ENCODE measurements around the gene RASAL1.

Gene RASAL1

DNA sequence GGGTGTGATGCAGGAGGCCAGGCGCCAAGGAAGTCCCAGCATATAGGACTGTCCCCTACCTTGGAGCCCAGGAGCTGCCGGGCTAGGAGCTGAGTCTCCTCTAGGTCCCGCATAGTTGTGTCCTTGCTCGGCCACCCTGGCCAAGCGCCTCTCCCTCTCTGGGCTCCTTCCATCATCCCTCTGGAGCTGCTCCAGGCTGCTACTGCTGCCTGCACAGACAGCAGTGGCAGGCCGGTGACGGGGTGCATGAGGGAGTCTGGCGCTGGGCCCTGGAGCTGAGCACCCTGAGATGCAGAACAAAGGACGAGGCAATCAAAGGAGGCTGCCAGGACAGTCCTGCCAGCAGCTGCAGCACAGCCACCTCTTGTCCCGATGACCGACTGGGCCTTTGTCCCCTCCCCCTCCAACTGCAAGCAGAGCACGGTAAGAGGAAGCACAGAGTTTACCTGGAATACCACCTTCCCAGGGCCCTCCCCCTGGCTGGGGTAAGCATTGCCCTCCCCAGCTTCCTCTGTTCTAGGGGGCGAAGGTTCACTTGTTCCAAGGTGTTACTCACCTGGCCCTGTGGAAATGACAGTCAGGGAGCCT, 68.7 kb downstream of the RASAL1 start:
- TF ChIP-seq, protein P1, sequence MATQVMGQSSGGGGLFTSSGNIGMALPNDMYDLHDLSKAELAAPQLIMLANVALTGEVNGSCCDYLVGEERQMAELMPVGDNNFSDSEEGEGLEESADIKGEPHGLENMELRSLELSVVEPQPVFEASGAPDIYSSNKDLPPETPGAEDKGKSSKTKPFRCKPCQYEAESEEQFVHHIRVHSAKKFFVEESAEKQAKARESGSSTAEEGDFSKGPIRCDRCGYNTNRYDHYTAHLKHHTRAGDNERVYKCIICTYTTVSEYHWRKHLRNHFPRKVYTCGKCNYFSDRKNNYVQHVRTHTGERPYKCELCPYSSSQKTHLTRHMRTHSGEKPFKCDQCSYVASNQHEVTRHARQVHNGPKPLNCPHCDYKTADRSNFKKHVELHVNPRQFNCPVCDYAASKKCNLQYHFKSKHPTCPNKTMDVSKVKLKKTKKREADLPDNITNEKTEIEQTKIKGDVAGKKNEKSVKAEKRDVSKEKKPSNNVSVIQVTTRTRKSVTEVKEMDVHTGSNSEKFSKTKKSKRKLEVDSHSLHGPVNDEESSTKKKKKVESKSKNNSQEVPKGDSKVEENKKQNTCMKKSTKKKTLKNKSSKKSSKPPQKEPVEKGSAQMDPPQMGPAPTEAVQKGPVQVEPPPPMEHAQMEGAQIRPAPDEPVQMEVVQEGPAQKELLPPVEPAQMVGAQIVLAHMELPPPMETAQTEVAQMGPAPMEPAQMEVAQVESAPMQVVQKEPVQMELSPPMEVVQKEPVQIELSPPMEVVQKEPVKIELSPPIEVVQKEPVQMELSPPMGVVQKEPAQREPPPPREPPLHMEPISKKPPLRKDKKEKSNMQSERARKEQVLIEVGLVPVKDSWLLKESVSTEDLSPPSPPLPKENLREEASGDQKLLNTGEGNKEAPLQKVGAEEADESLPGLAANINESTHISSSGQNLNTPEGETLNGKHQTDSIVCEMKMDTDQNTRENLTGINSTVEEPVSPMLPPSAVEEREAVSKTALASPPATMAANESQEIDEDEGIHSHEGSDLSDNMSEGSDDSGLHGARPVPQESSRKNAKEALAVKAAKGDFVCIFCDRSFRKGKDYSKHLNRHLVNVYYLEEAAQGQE (IDR thresholded peaks at IDR 0.05; ENCODE audit: low read depth), result no peak
- no peak for TF ChIP-seq EGR1 (IDR thresholded peaks at IDR 0.05)
- no peak for TF ChIP-seq EP300 (IDR thresholded peaks at IDR 0.05; ENCODE audit: borderline replicate concordance)
- TF ChIP-seq NFIC (IDR thresholded peaks at IDR 0.05), result no peak
- no peak for TF ChIP-seq TCF12 (IDR thresholded peaks at IDR 0.05; ENCODE audit: low read depth)
- TF ChIP-seq CREB1 (IDR thresholded peaks at IDR 0.05; ENCODE audit: low read depth), result no peak
- no peak for TF ChIP-seq FOXM1 (IDR thresholded peaks at IDR 0.05; ENCODE audit: borderline replicate concordance, low read depth)
- no peak for TF ChIP-seq ZBTB7A (IDR thresholded peaks at IDR 0.05; ENCODE audit: low read depth)
- TF ChIP-seq, protein P2, sequence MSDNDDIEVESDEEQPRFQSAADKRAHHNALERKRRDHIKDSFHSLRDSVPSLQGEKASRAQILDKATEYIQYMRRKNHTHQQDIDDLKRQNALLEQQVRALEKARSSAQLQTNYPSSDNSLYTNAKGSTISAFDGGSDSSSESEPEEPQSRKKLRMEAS (IDR thresholded peaks at IDR 0.05), result no peak
- no peak for TF ChIP-seq TEAD4 (IDR thresholded peaks at IDR 0.05)
- TF ChIP-seq TAF1 (IDR thresholded peaks at IDR 0.05; ENCODE audit: low read depth), result no peak
- TF ChIP-seq RAD21 (IDR thresholded peaks at IDR 0.05; ENCODE audit: low read depth), result no peak
- TF ChIP-seq CEBPB (IDR thresholded peaks at IDR 0.05), result no peak
- TF ChIP-seq, protein P3, sequence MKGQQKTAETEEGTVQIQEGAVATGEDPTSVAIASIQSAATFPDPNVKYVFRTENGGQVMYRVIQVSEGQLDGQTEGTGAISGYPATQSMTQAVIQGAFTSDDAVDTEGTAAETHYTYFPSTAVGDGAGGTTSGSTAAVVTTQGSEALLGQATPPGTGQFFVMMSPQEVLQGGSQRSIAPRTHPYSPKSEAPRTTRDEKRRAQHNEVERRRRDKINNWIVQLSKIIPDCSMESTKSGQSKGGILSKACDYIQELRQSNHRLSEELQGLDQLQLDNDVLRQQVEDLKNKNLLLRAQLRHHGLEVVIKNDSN (IDR thresholded peaks at IDR 0.05), result no peak
- TF ChIP-seq YY1 (IDR thresholded peaks at IDR 0.05; ENCODE audit: low read depth), result no peak

DNA sequence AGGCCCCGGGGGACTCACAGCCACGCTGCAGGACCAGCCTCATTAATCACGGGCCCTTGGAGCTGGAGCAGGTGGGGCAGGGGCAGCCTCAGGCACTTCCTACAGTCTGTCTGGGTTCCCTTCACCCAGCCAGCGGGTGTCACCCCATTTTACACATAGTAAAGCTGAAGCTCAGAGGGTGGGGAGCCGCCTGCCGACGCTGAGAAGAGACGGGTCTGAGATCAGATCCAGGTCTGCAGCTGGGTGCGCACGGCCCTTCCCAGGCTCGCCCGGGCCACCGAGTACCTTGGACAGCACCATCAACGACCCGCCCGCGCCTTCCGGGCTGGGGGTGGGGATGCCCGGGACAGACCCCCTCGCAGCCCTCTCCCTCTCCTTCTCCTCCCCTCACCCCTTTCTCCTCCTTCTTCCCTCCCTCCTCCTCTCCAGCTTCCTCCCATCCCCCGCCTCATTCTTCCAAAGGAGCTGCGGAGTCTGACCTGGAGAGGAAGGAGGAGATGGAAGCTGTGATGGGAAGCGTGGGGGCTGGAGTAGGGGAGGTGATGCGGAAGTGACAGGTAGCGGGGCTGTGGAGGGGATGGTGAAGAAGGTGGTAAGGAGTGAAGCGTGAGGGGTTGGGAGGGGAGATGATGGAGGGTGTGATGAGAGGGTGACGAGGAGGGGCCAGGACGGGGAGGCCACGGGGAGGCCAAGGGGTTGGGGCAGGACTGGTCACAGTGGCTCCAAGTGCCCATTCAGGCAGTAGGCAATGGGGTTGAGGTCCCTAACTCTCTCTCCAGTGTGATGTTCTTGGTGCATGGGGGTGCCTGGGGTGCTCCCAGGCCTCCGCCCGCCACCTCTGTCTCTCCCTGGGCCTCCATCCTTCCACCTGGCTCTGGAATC, 70.2 kb downstream of the RASAL1 start:
- TF ChIP-seq, protein P3 (IDR thresholded peaks at IDR 0.05), result no peak
- TF ChIP-seq CEBPB (IDR thresholded peaks at IDR 0.05) (no peak), TCF12 (IDR thresholded peaks at IDR 0.05; ENCODE audit: low read depth) (no peak), RAD21 (IDR thresholded peaks at IDR 0.05; ENCODE audit: low read depth) (no peak), ZBTB7A (IDR thresholded peaks at IDR 0.05; ENCODE audit: low read depth) (peak; percentile 94), TEAD4 (IDR thresholded peaks at IDR 0.05) (no peak), YY1 (IDR thresholded peaks at IDR 0.05; ENCODE audit: low read depth) (0 out of 2 replicates have a peak, but pooled peaks have one; percentile 22), TAF1 (IDR thresholded peaks at IDR 0.05; ENCODE audit: low read depth) (no peak), EGR1 (IDR thresholded peaks at IDR 0.05) (peak; percentile 80), CREB1 (IDR thresholded peaks at IDR 0.05; ENCODE audit: low read depth) (no peak)
- TF ChIP-seq, protein P1 (IDR thresholded peaks at IDR 0.05; ENCODE audit: low read depth), result peak; percentile 98
- TF ChIP-seq, protein P2 (IDR thresholded peaks at IDR 0.05), result no peak

DNA sequence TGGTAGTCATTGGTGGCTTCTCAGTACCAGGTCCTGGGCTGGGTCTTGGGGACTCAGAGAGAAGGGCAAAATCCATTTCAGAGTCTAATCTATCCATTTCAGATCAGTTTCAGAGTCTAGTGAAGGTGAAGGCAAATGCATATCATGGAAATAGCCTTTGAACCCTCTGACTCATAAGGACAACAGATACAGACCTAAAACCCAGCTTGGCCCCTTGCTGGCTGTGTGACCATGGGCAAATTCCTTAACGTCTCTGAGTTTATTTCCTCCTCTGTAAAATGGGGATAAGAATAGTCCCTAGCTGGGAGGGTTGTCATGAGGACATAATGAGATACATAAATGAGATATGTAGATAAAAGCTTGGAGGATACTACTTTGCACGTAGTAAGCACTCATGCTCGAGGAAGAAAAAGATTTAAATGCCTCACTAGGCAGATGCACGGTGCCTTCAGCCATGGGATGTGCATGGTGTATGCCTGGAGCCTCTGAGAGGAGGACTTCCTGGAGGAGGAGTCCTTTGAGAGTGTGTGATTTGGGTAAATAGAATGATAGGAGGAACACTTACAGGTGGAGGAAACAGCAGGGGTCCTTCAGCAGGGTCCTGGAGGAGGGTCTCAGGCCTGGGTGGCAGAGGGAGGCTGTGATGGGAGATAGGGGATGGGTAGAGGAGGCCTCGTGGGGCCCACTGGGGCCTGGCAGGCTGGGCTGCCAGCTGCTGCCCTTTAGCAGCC, 71.0 kb downstream of the RASAL1 start:
- TF ChIP-seq YY1 (IDR thresholded peaks at IDR 0.05; ENCODE audit: low read depth), result no peak
- TF ChIP-seq EP300 (IDR thresholded peaks at IDR 0.05; ENCODE audit: borderline replicate concordance), result no peak
- TF ChIP-seq, protein P3 (IDR thresholded peaks at IDR 0.05), result no peak
- TF ChIP-seq, protein P2 (IDR thresholded peaks at IDR 0.05), result no peak
- TF ChIP-seq TAF1 (IDR thresholded peaks at IDR 0.05; ENCODE audit: low read depth), result no peak
- TF ChIP-seq RAD21 (IDR thresholded peaks at IDR 0.05; ENCODE audit: low read depth), result no peak
- no peak for TF ChIP-seq FOXM1 (IDR thresholded peaks at IDR 0.05; ENCODE audit: borderline replicate concordance, low read depth)
- no peak for TF ChIP-seq CREB1 (IDR thresholded peaks at IDR 0.05; ENCODE audit: low read depth)
- no peak for TF ChIP-seq NFIC (IDR thresholded peaks at IDR 0.05)
- TF ChIP-seq, protein P1 (IDR thresholded peaks at IDR 0.05; ENCODE audit: low read depth), result no peak
- TF ChIP-seq EGR1 (IDR thresholded peaks at IDR 0.05), result no peak
- TF ChIP-seq TCF12 (IDR thresholded peaks at IDR 0.05; ENCODE audit: low read depth), result no peak
- TF ChIP-seq TEAD4 (IDR thresholded peaks at IDR 0.05), result no peak
- no peak for TF ChIP-seq CEBPB (IDR thresholded peaks at IDR 0.05)

Measured in Ishikawa (cell line).